Measurements from ENCODE around the gene SEMA3A.

SEMA3A gene

GRCh38 chr7:84138411-84138810, 56.2 kb downstream of the SEMA3A start:
- Mint-ChIP-seq H3K27ac (peak overlapping the region; percentile 29), H3K4me1 (no peaks in the 10 kb centered on the region), H3K36me3 (ENCODE audit: low read depth) (peaks cover 29% of the 10 kb centered on the region), H3K27me3 (ENCODE audit: low read depth, poor library complexity) (peaks cover 2% of the 10 kb centered on the region), H3K9me3 (no peaks in the 10 kb centered on the region), H3K4me3 (no peak overlapping the region)
- TF ChIP-seq CTCF (IDR thresholded peaks at IDR 0.05), result no peak
- no peak for DNase-seq

- H3K4me3 Mint-ChIP-seq, result no peak overlapping the region
- H3K27me3 Mint-ChIP-seq (ENCODE audit: low read depth, poor library complexity), result peaks cover 2% of the 10 kb centered on the region
- no peak overlapping the region for H3K27ac Mint-ChIP-seq
- H3K36me3 Mint-ChIP-seq (ENCODE audit: low read depth), result peaks cover 28% of the 10 kb centered on the region
- no peaks in the 10 kb centered on the region for H3K9me3 Mint-ChIP-seq
- no peak for TF ChIP-seq CTCF (IDR thresholded peaks at IDR 0.05)
- H3K4me1 Mint-ChIP-seq, result no peaks in the 10 kb centered on the region
- no peak for DNase-seq
Measured at GRCh38 chr7:84137812-84138211, 56.8 kb downstream of the SEMA3A start.

GRCh38 chr7:84136809-84137208, 57.8 kb downstream of the SEMA3A start:
- DNase-seq, result no peak
- no peak for TF ChIP-seq CTCF (IDR thresholded peaks at IDR 0.05)
- no peaks in the 10 kb centered on the region for H3K9me3 Mint-ChIP-seq
- no peak overlapping the region for H3K27ac Mint-ChIP-seq
- no peaks in the 10 kb centered on the region for H3K4me1 Mint-ChIP-seq
- H3K36me3 Mint-ChIP-seq (ENCODE audit: low read depth), result peaks cover 22% of the 10 kb centered on the region
- H3K4me3 Mint-ChIP-seq, result no peak overlapping the region
- peaks cover 2% of the 10 kb centered on the region for H3K27me3 Mint-ChIP-seq (ENCODE audit: low read depth, poor library complexity)

- DNase-seq, result no peak
- no peaks in the 10 kb centered on the region for H3K4me1 Mint-ChIP-seq
- H3K27me3 Mint-ChIP-seq (ENCODE audit: low read depth, poor library complexity), result no peaks in the 10 kb centered on the region
- H3K27ac Mint-ChIP-seq, result no peak overlapping the region
- H3K9me3 Mint-ChIP-seq, result no peaks in the 10 kb centered on the region
- H3K36me3 Mint-ChIP-seq (ENCODE audit: low read depth), result peaks cover 19% of the 10 kb centered on the region
- no peak for TF ChIP-seq CTCF (IDR thresholded peaks at IDR 0.05)
- no peak overlapping the region for H3K4me3 Mint-ChIP-seq
Measured at GRCh38 chr7:84136336-84136735, 58.3 kb downstream of the SEMA3A start.

- TF ChIP-seq CTCF (IDR thresholded peaks at IDR 0.05), result no peak
- DNase-seq, result no peak
- H3K4me3 Mint-ChIP-seq, result no peak overlapping the region
- no peaks in the 10 kb centered on the region for H3K4me1 Mint-ChIP-seq
- H3K36me3 Mint-ChIP-seq (ENCODE audit: low read depth), result peaks cover 19% of the 10 kb centered on the region
- no peaks in the 10 kb centered on the region for H3K27me3 Mint-ChIP-seq (ENCODE audit: low read depth, poor library complexity)
- H3K9me3 Mint-ChIP-seq, result no peaks in the 10 kb centered on the region
- H3K27ac Mint-ChIP-seq, result no peak overlapping the region
Measured at GRCh38 chr7:84134169-84134568, 60.4 kb downstream of the SEMA3A start.

GRCh38 chr7:84125654-84126053, 68.9 kb downstream of the SEMA3A start:
- H3K27ac Mint-ChIP-seq, result no peak overlapping the region
- H3K27me3 Mint-ChIP-seq (ENCODE audit: low read depth, poor library complexity), result no peaks in the 10 kb centered on the region

More at GRCh38 chr7:84125654-84126053, 68.9 kb downstream of the SEMA3A start:
- DNase-seq, result no peak
- TF ChIP-seq CTCF (IDR thresholded peaks at IDR 0.05), result no peak
- Mint-ChIP-seq H3K4me3 (no peak overlapping the region), H3K36me3 (ENCODE audit: low read depth) (peaks cover 9% of the 10 kb centered on the region), H3K9me3 (no peaks in the 10 kb centered on the region), H3K4me1 (peaks cover 7% of the 10 kb centered on the region)

All from nephron progenitor cell (in vitro differentiated cells).